IMR-90 (cell line): ENCODE data around the gene FARP1.

Source experiments
- CEBPB ChIP-seq: IDR thresholded peaks from 2 replicates; pipeline ENCODE4 v1.6.1; 2012; ENCODE audit warnings: low read depth, low read length, improper control_type of control experiment
- CHD1 ChIP-seq: IDR thresholded peaks from 2 replicates; pipeline ENCODE4 v1.6.1; 2012; ENCODE audit warnings: low read depth, low read length, improper control_type of control experiment
- FOS ChIP-seq: fragments of 150-350 bp; IDR thresholded peaks from 2 replicates; pipeline ENCODE4 v1.6.1; 2016; ENCODE audit warnings: low read depth, low read length
- NFE2L2 ChIP-seq: fragments of 150-350 bp; IDR thresholded peaks from 2 replicates; pipeline ENCODE4 v1.6.1; 2016; ENCODE audit warnings: low read depth, mild to moderate bottlenecking, low read length
- POLR2A ChIP-seq: IDR thresholded peaks from 2 replicates; pipeline ENCODE4 v1.6.1; 2012; ENCODE audit warnings: mild to moderate bottlenecking, low read depth, low read length
- RFX5 ChIP-seq: IDR thresholded peaks from 2 replicates; pipeline ENCODE4 v1.8.0; 2012; ENCODE audit warnings: low read depth, mild to moderate bottlenecking, low read length, moderate library complexity
- SMC3 ChIP-seq: fragments of 150-350 bp; IDR thresholded peaks from 2 replicates; pipeline ENCODE4 v1.6.1; 2016; ENCODE audit warnings: low read depth, mild to moderate bottlenecking, antibody characterized with exemption, low read length, moderate library complexity
- TF ChIP-seq, protein P1 (sequence below): conservative IDR thresholded peaks from 2 replicates; pipeline ENCODE4 v1.5.1; 2012; ENCODE audit warnings: mild to moderate bottlenecking, low read depth, low read length, improper control_type of control experiment

DNA sequence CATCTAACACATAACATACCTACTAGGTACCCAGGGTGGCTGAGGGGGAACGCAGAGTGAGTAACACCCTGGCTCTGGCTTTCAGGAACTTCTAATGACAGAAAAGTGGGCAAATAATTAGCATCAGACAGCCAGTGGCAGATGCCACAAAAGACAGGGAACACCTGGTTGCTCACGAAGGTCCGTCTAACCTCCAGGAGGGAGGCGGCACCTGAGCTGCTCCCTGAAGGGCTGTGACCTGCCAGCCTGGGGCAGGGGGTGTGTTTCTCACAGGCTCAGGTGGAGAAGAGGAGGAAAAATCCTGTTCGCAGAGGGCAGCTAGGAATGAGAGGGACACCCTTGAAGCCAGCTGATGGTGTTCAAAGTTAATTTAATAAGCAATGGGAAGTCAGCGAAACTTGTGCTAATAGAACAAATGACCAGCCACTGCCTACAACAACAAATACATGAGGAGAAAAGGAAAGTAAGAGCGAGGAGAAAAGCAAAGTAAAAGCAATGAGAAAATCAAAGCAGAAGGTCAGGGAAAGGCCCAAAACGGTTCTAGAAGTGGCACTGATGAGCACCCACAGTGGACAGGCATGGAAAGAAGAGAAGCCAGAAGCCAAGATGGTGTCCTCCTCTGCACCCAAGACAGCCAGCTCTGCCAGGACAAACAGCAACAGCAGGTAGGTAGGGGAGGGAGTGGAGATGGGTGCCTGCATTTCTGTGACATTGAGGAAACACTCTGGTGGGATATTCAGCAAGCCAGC, 346.7 kb downstream of the FARP1 start:
- TF ChIP-seq, protein P1, sequence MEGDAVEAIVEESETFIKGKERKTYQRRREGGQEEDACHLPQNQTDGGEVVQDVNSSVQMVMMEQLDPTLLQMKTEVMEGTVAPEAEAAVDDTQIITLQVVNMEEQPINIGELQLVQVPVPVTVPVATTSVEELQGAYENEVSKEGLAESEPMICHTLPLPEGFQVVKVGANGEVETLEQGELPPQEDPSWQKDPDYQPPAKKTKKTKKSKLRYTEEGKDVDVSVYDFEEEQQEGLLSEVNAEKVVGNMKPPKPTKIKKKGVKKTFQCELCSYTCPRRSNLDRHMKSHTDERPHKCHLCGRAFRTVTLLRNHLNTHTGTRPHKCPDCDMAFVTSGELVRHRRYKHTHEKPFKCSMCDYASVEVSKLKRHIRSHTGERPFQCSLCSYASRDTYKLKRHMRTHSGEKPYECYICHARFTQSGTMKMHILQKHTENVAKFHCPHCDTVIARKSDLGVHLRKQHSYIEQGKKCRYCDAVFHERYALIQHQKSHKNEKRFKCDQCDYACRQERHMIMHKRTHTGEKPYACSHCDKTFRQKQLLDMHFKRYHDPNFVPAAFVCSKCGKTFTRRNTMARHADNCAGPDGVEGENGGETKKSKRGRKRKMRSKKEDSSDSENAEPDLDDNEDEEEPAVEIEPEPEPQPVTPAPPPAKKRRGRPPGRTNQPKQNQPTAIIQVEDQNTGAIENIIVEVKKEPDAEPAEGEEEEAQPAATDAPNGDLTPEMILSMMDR, result no peak
- no peak for TF ChIP-seq POLR2A
- no peak for TF ChIP-seq RFX5
- TF ChIP-seq FOS, result no peak
- no peak for TF ChIP-seq CEBPB
- no peak for TF ChIP-seq NFE2L2
- no peak for TF ChIP-seq SMC3
- TF ChIP-seq CHD1, result no peak
